Activated CD4-positive, alpha-beta memory T cell treated with anti-CD3 and anti-CD28 coated beads for 36 hours (primary cell): Measurements from ENCODE around the gene AGBL4. TPM values are rescaled to one million over a fixed set of nuclear protein-coding genes. Genes with fewer than 3 reads are reported as not detected.

Source experiments
- CTCF ChIA-PET: fragments of 350-600 bp; sonication (Branson Sonifier 250); formaldehyde crosslinking; loops from one replicate; lab custom pipeline; 2021; ENCODE audit warnings: antibody characterized with exemption, inconsistent platforms; lab: Charles Lee
- POLR2A ChIA-PET: fragments of 350-600 bp; sonication (Branson Sonifier 250); formaldehyde crosslinking; loops from one replicate; lab custom pipeline; 2021; ENCODE audit warnings: antibody characterized with exemption; lab: Charles Lee
- DNase-seq: peaks from one replicate; pipeline ENCODE4 v3.0.0-alpha.2; 2020
- H3K27ac Mint-ChIP-seq: one replicate; pipeline ENCODE4 v1.8.0; 2021; ENCODE audit warnings: mixed read lengths
- H3K27me3 Mint-ChIP-seq: one replicate; pipeline ENCODE4 v1.8.0; 2021; ENCODE audit warnings: mixed read lengths
- H3K36me3 Mint-ChIP-seq: one replicate; pipeline ENCODE4 v1.8.0; 2021; ENCODE audit warnings: mixed read lengths
- H3K4me1 Mint-ChIP-seq: one replicate; pipeline ENCODE4 v1.8.0; 2021; ENCODE audit warnings: low read depth, mixed read lengths
- H3K4me3 Mint-ChIP-seq: one replicate; pipeline ENCODE4 v1.8.0; 2021; ENCODE audit warnings: mild to moderate bottlenecking, mixed read lengths
- H3K9me3 Mint-ChIP-seq: one replicate; pipeline ENCODE4 v1.8.0; 2021; ENCODE audit warnings: mixed read lengths
- intact Hi-C: fragments of 100-400 bp; cut with micrococcal nuclease; formaldehyde crosslinking; loops from one replicate; pipeline ENCODE4 v1.15.1; 2023
- total RNA-seq, 2 experiments: library from RNA; stranded (reverse); gene quantifications; one replicate each; pipeline ENCODE4 v1.2.3, GENCODE V29; 2021

The AGBL4 gene
- total RNA-seq, 2 experiments from 2014 or later = not detected

- H3K4me3 Mint-ChIP-seq = no peak overlapping the region
- H3K36me3 Mint-ChIP-seq = no peaks in the 10 kb centered on the region
- CTCF ChIA-PET = interaction anchor here (0.9 kb wide), 1 partner anchor 16 kb away, joined by 3 read pairs; no protein-coding TSS in a partner anchor
- H3K9me3 Mint-ChIP-seq = no peaks in the 10 kb centered on the region
- no peak overlapping the region for H3K27ac Mint-ChIP-seq
- POLR2A ChIA-PET = no interaction called here
- H3K4me1 Mint-ChIP-seq = no peaks in the 10 kb centered on the region
- intact Hi-C loops = no loop called here
- DNase-seq = no peak
- H3K27me3 Mint-ChIP-seq = no peaks in the 10 kb centered on the region
These were observed 1330.6 kb downstream of the AGBL4 start for GRCh38 chr1:48693180-48693579.

- H3K27ac Mint-ChIP-seq = no peak overlapping the region
- POLR2A ChIA-PET = no interaction called here
These were observed 1331.5 kb downstream of the AGBL4 start for GRCh38 chr1:48692235-48692634.

GRCh38 chr1:48691429-48692001 is 1332.2 kb downstream of the AGBL4 start:
- H3K27ac Mint-ChIP-seq = no peak overlapping the region
- ChIA-PET POLR2A (no interaction called here), CTCF (no interaction called here)
- no peaks in the 10 kb centered on the region for H3K27me3 Mint-ChIP-seq
- H3K4me1 Mint-ChIP-seq = no peaks in the 10 kb centered on the region
- no peak for DNase-seq
- intact Hi-C loops = no loop called here
- no peak overlapping the region for H3K4me3 Mint-ChIP-seq
- H3K9me3 Mint-ChIP-seq = no peaks in the 10 kb centered on the region
- no peaks in the 10 kb centered on the region for H3K36me3 Mint-ChIP-seq

More at GRCh38 chr1:48692235-48692634, 1331.5 kb downstream of the AGBL4 start:
- Mint-ChIP-seq H3K27me3 (no peaks in the 10 kb centered on the region), H3K36me3 (no peaks in the 10 kb centered on the region), H3K9me3 (no peaks in the 10 kb centered on the region), H3K4me1 (no peaks in the 10 kb centered on the region), H3K4me3 (no peak overlapping the region)
- intact Hi-C loops = no loop called here
- CTCF ChIA-PET = interaction anchor here (0.9 kb wide), 1 partner anchor 15 kb away, joined by 3 read pairs; no protein-coding TSS in a partner anchor
- no peak for DNase-seq

GRCh38 chr1:48688102-48688760 is 1335.5 kb downstream of the AGBL4 start:
- DNase-seq = no peak
- Mint-ChIP-seq H3K27me3 (peaks cover 2% of the 10 kb centered on the region), H3K9me3 (no peaks in the 10 kb centered on the region), H3K27ac (no peak overlapping the region), H3K4me3 (no peak overlapping the region), H3K4me1 (no peaks in the 10 kb centered on the region), H3K36me3 (no peaks in the 10 kb centered on the region)
- intact Hi-C loops = no loop called here
- CTCF ChIA-PET = interaction anchor here (0.8 to 2.3 kb wide), 3 partner anchors 9 to 11 kb away, joined by 3 to 10 read pairs (median 4); no protein-coding TSS in a partner anchor
- POLR2A ChIA-PET = no interaction called here

GRCh38 chr1:48687282-48688045 is 1336.3 kb downstream of the AGBL4 start:
- no peaks in the 10 kb centered on the region for H3K9me3 Mint-ChIP-seq
- intact Hi-C loops = no loop called here
- no peaks in the 10 kb centered on the region for H3K4me1 Mint-ChIP-seq
- H3K36me3 Mint-ChIP-seq = no peaks in the 10 kb centered on the region
- no peak overlapping the region for H3K4me3 Mint-ChIP-seq
- DNase-seq = no peak
- CTCF ChIA-PET = interaction anchor here (2.3 kb wide), 1 partner anchor 10 kb away, joined by 10 read pairs; no protein-coding TSS in a partner anchor
- H3K27me3 Mint-ChIP-seq = peaks cover 2% of the 10 kb centered on the region
- POLR2A ChIA-PET = no interaction called here
- H3K27ac Mint-ChIP-seq = no peak overlapping the region

GRCh38 chr1:48686159-48686558 is 1337.6 kb downstream of the AGBL4 start:
- H3K36me3 Mint-ChIP-seq = no peaks in the 10 kb centered on the region
- H3K27me3 Mint-ChIP-seq = peaks cover 2% of the 10 kb centered on the region
- H3K4me1 Mint-ChIP-seq = no peaks in the 10 kb centered on the region
- POLR2A ChIA-PET = no interaction called here
- no peak overlapping the region for H3K27ac Mint-ChIP-seq
- H3K4me3 Mint-ChIP-seq = no peak overlapping the region
- DNase-seq = no peak
- intact Hi-C loops = no loop called here
- CTCF ChIA-PET = no interaction called here
- no peaks in the 10 kb centered on the region for H3K9me3 Mint-ChIP-seq

GRCh38 chr1:48684381-48684780 is 1339.4 kb downstream of the AGBL4 start:
- Mint-ChIP-seq H3K36me3 (no peaks in the 10 kb centered on the region), H3K4me3 (no peak overlapping the region)

GRCh38 chr1:48683839-48684238 is 1339.9 kb downstream of the AGBL4 start:
- Mint-ChIP-seq H3K4me1 (no peaks in the 10 kb centered on the region), H3K36me3 (no peaks in the 10 kb centered on the region), H3K4me3 (no peak overlapping the region), H3K9me3 (no peaks in the 10 kb centered on the region), H3K27ac (no peak overlapping the region), H3K27me3 (peaks cover 2% of the 10 kb centered on the region)
- CTCF ChIA-PET = interaction anchor here (1.0 kb wide), 1 partner anchor 13 kb away, joined by 4 read pairs; no protein-coding TSS in a partner anchor
- DNase-seq = no peak
- intact Hi-C loops = no loop called here
- POLR2A ChIA-PET = no interaction called here

More at GRCh38 chr1:48684381-48684780, 1339.4 kb downstream of the AGBL4 start:
- no peak for DNase-seq
- no peak overlapping the region for H3K27ac Mint-ChIP-seq
- no peaks in the 10 kb centered on the region for H3K4me1 Mint-ChIP-seq
- intact Hi-C loops = no loop called here
- H3K9me3 Mint-ChIP-seq = no peaks in the 10 kb centered on the region
- ChIA-PET POLR2A (no interaction called here), CTCF (no interaction called here)
- H3K27me3 Mint-ChIP-seq = peaks cover 2% of the 10 kb centered on the region

GRCh38 chr1:48681476-48682305 is 1342.1 kb downstream of the AGBL4 start:
- peaks cover 4% of the 10 kb centered on the region for H3K27me3 Mint-ChIP-seq
- CTCF ChIA-PET = no interaction called here
- no peak for DNase-seq
- intact Hi-C loops = no loop called here
- H3K9me3 Mint-ChIP-seq = no peaks in the 10 kb centered on the region
- H3K27ac Mint-ChIP-seq = no peak overlapping the region
- POLR2A ChIA-PET = no interaction called here
- no peaks in the 10 kb centered on the region for H3K36me3 Mint-ChIP-seq
- H3K4me3 Mint-ChIP-seq = no peak overlapping the region
- H3K4me1 Mint-ChIP-seq = no peaks in the 10 kb centered on the region

- H3K9me3 Mint-ChIP-seq = no peaks in the 10 kb centered on the region
- H3K36me3 Mint-ChIP-seq = no peaks in the 10 kb centered on the region
- H3K27me3 Mint-ChIP-seq = peaks cover 3% of the 10 kb centered on the region
- ChIA-PET POLR2A (no interaction called here), CTCF (no interaction called here)
- H3K27ac Mint-ChIP-seq = no peak overlapping the region
- DNase-seq = no peak
- H3K4me3 Mint-ChIP-seq = no peak overlapping the region
- H3K4me1 Mint-ChIP-seq = no peaks in the 10 kb centered on the region
- intact Hi-C loops = no loop called here
These were observed 1343.2 kb downstream of the AGBL4 start for GRCh38 chr1:48680411-48681035.

- no peak overlapping the region for H3K4me3 Mint-ChIP-seq
- no peak for DNase-seq
- ChIA-PET CTCF (no interaction called here), POLR2A (no interaction called here)
- no peak overlapping the region for H3K27ac Mint-ChIP-seq
- intact Hi-C loops = loop anchor here (5.0 kb wide), 2 partner anchors 1652 to 1667 kb away; no protein-coding TSS in a partner anchor
- peaks cover 8% of the 10 kb centered on the region for H3K27me3 Mint-ChIP-seq
- H3K9me3 Mint-ChIP-seq = no peaks in the 10 kb centered on the region
- H3K36me3 Mint-ChIP-seq = no peaks in the 10 kb centered on the region
- no peaks in the 10 kb centered on the region for H3K4me1 Mint-ChIP-seq
These were observed 1343.9 kb downstream of the AGBL4 start for GRCh38 chr1:48679859-48680258.
